Endothelial cell of umbilical vein (primary cell): Measurements from ENCODE around the gene HOXA13. TPM values are rescaled to one million over a fixed set of nuclear protein-coding genes. Genes with fewer than 3 reads are reported as not detected.
A peak's percentile ranks its signal among the peaks of the same experiment; 100 is the strongest.

ENCODE experiments used
- BruUV-seq: library from RNA; stranded (reverse); fragments of 400-500 nt; replicated peaks from 2 replicates; lab custom pipeline; 2021; lab: Mats Ljungman, UMichigan
- CTCF ChIA-PET: fragments of 300-600, 350-600 bp; sonication (Branson Sonifier 250); formaldehyde crosslinking; loops from one replicate; lab custom pipeline; 2021; ENCODE audit warnings: antibody characterized with exemption, inconsistent platforms; lab: Charles Lee
- POLR2A ChIA-PET: fragments of 300-600, 350-600 bp; sonication (Branson Sonifier 250); formaldehyde crosslinking; loops from one replicate; lab custom pipeline; 2021; ENCODE audit warnings: antibody characterized with exemption, inconsistent platforms; lab: Charles Lee
- DNase-seq: peaks from one replicate; pipeline ENCODE4 v3.0.0-alpha.2; 2011; ENCODE audit warnings: low read depth, low spot score
- FAIRE-seq: peaks from 2 replicates; lab custom pipeline; 2011; peaks lifted over from hg19 to GRCh38; lab: Jason Lieb, UNC
- H2AFZ ChIP-seq: 2 replicates; pipeline ENCODE4 v1.6.0; 2012; ENCODE audit warnings: low read depth, low read length, control low read depth, inconsistent platforms
- H3K27ac ChIP-seq: 2 replicates; pipeline ENCODE4 v1.5.1; 2011; ENCODE audit warnings: low read depth, mild to moderate bottlenecking, control low read depth, low read length, moderate library complexity; ENCODE audit not compliant: insufficient read depth
- H3K27me3 ChIP-seq, 2 experiments: 2 replicates each; pipeline versions ENCODE4 v1.6.0 to v1.6.1; 2011; ENCODE audit warnings: low read length in 2 of 2, mixed read lengths in 1 of 2; ENCODE audit not compliant: control insufficient read depth in 2 of 2, insufficient read depth in 2 of 2
- H3K36me3 ChIP-seq, 2 experiments: 2 replicates in 1 of 2; 3 replicates in 1 of 2; pipeline ENCODE4 v1.5.1; 2011; ENCODE audit warnings: low read length in 2 of 2, mild to moderate bottlenecking in 1 of 2, moderate library complexity in 1 of 2; ENCODE audit not compliant: control insufficient read depth in 2 of 2, insufficient read depth in 2 of 2; ENCODE audit errors: extremely low read depth in 1 of 2
- H3K4me1 ChIP-seq: 3 replicates; pipeline ENCODE4 v1.5.1; 2011; ENCODE audit warnings: mild to moderate bottlenecking, low read length; ENCODE audit not compliant: control insufficient read depth, insufficient read depth; ENCODE audit errors: extremely low read depth
- H3K4me2 ChIP-seq: 2 replicates; pipeline ENCODE4 v1.6.1; 2011; ENCODE audit warnings: low read length, control low read depth, mixed read lengths; ENCODE audit not compliant: insufficient read depth
- H3K4me3 ChIP-seq, 3 experiments: fragments of 200-600 bp in 1 of 3; sonication (generic), shearing (Covaris generic) in 1 of 3; replicated peaks in 1 of 3; 2 replicates each; pipeline ENCODE4 v1.5.1; 2011 to 2016; ENCODE audit warnings: control low read depth in 3 of 3, low read length in 3 of 3, mild to moderate bottlenecking in 2 of 3, inconsistent platforms in 1 of 3, low read depth in 1 of 3, moderate library complexity in 1 of 3; ENCODE audit not compliant: insufficient read depth in 1 of 3
- H3K79me2 ChIP-seq: 2 replicates; pipeline ENCODE4 v1.6.0; 2012; ENCODE audit warnings: low read length, inconsistent platforms; ENCODE audit not compliant: control insufficient read depth, insufficient read depth
- H3K9ac ChIP-seq: replicated peaks from 2 replicates; pipeline ENCODE3; 2011; ENCODE audit warnings: low read length, control low read depth; ENCODE audit not compliant: insufficient read depth; ENCODE audit errors: extremely low read depth
- H3K9me1 ChIP-seq: replicated peaks from 3 replicates; pipeline ENCODE4 v1.6.0; 2011; ENCODE audit warnings: mild to moderate bottlenecking, low read length; ENCODE audit not compliant: control insufficient read depth, insufficient read depth; ENCODE audit errors: extremely low read depth
- H3K9me3 ChIP-seq: replicated peaks from 2 replicates; pipeline ENCODE4 v1.5.1; 2012; ENCODE audit warnings: low read length, inconsistent platforms; ENCODE audit not compliant: control insufficient read depth, insufficient read depth
- H4K20me1 ChIP-seq: replicated peaks from 2 replicates; pipeline ENCODE3; 2011; ENCODE audit warnings: mild to moderate bottlenecking, low read length; ENCODE audit not compliant: control insufficient read depth, insufficient read depth; ENCODE audit errors: extremely low read depth
- EZH2 ChIP-seq: IDR thresholded peaks from 2 replicates; pipeline ENCODE4 v1.6.1; 2012; ENCODE audit warnings: borderline replicate concordance, low read depth, mild to moderate bottlenecking, moderate library complexity, low read length, inconsistent platforms; ENCODE audit not compliant: severe bottlenecking
- FOS ChIP-seq: IDR thresholded peaks from 2 replicates; pipeline ENCODE4 v1.6.1; 2011; ENCODE audit warnings: mild to moderate bottlenecking, low read length, moderate library complexity, borderline replicate concordance; ENCODE audit not compliant: insufficient read depth
- JUN ChIP-seq: IDR thresholded peaks from 2 replicates; pipeline ENCODE4 v1.6.1; 2011; ENCODE audit warnings: borderline replicate concordance, low read depth; ENCODE audit not compliant: insufficient read length, insufficient read depth
- POLR2A ChIP-seq: IDR thresholded peaks from 2 replicates; pipeline ENCODE4 v1.6.1; 2012; ENCODE audit warnings: low read depth, mild to moderate bottlenecking, control low read depth, low read length
- dilution Hi-C: fragments of 300-500 bp; cut with MboI; formaldehyde crosslinking; loops from one replicate; pipeline ENCODE4 v1.15.0; 2019; ENCODE audit warnings: low sequenced_read_pairs; ENCODE audit not compliant: extremely low pct_ligation_motif_present
- intact Hi-C: fragments of 100-400 bp; cut with micrococcal nuclease; formaldehyde crosslinking; loops from one replicate; pipeline ENCODE4 v1.10.0; 2022
- polyA plus RNA-seq, 4 experiments: library from polyadenylated mRNA; depleted of rRNA in 3 of 4; stranded (reverse) in 3 of 4; unstranded in 1 of 4; fragments of >200 nt; gene quantifications; 2 replicates each; pipeline versions ENCODE4 v1.2.1 to v1.2.3, GENCODE V29; 2011 to 2012; ENCODE audit warnings: missing spikeins in 1 of 4
- total RNA-seq: library from RNA; stranded (reverse); gene quantifications from 2 replicates; pipeline ENCODE4 v1.2.3, GENCODE V29; 2021
- TF ChIP-seq, protein P1 (sequence below): IDR thresholded peaks from 2 replicates; pipeline ENCODE4 v1.6.1; 2011; ENCODE audit not compliant: insufficient read depth, insufficient read length

Gene HOXA13
- total and polyA plus RNA-seq, 2 donors (not counting 3 experiments of a cell fraction or from before 2014, with no cell fraction given) = 0.22 TPM; not detected in 1

DNA sequence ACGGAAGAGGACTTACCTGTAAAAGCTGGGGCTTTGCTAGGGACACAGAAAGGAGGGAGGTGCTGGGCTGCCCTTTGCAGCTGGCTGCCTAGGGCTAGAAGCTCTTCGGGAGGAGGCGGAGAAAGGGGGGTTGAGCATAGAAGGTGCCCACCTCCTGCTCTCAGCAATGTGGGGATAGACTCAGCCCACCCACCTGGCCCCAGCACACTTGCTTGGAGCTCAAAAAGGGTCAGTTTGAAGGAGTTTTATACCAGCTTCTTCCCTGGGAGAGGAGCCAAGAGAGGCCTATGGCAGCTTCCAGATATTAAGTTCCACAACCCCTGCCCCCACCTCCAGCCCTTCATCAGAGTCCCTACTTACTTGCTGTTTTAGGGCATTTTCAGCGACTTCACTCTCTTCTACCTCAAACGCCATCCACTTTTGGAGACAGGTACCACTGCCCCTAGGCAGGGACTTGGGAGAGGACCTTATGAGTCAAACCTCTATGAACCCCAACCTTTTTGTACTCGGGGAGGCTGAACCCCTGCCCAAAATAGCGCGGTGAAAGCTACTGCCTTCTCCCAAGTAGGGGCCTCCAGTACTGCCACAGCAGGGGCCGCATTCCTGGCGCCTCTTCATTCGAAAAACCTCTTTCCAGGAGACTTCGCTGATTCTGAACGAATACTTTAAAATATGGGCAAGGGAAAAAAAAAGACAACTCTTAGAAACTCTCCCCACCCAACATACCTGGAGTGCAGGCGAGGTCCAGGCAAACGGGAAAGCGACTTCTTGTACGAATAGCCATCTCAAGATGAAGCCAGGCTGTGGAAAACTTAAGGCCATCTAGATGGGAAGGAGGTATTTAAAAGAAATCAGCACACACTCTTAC lies 41.5 kb upstream of the HOXA13 start:
- no peak overlapping the region for H3K4me2 ChIP-seq
- POLR2A ChIA-PET = no interaction called here
- H3K4me3 ChIP-seq = no peak overlapping the region
- peaks cover 90 to 96% of the 10 kb centered on the region in 2 experiments for H3K27me3 ChIP-seq
- H3K9me3 ChIP-seq = no peaks in the 10 kb centered on the region
- dilution Hi-C loops = no loop called here
- H3K36me3 ChIP-seq = no peaks in the 10 kb centered on the region
- intact Hi-C loops = no loop called here
- H4K20me1 ChIP-seq = no peaks in the 10 kb centered on the region
- no peak overlapping the region for H3K27ac ChIP-seq
- H3K79me2 ChIP-seq = no peaks in the 10 kb centered on the region
- DNase-seq (no peak), FAIRE-seq (no peak)
- no peaks in the 10 kb centered on the region for H3K9me1 ChIP-seq
- BruUV-seq = no TSS peak
- H3K4me1 ChIP-seq = peaks cover 6% of the 10 kb centered on the region
- H3K9ac ChIP-seq = no peak overlapping the region
- CTCF ChIA-PET = interaction anchor here (1.0 to 1.1 kb wide), 2 partner anchors 10 to 533 kb away, joined by 3 to 4 read pairs; no protein-coding TSS in a partner anchor
- TF ChIP-seq FOS (no peak), POLR2A (no peak), JUN (no peak)
- TF ChIP-seq, protein P1, sequence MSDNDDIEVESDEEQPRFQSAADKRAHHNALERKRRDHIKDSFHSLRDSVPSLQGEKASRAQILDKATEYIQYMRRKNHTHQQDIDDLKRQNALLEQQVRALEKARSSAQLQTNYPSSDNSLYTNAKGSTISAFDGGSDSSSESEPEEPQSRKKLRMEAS = no peak
- no peak overlapping the region for H2AFZ ChIP-seq

DNA sequence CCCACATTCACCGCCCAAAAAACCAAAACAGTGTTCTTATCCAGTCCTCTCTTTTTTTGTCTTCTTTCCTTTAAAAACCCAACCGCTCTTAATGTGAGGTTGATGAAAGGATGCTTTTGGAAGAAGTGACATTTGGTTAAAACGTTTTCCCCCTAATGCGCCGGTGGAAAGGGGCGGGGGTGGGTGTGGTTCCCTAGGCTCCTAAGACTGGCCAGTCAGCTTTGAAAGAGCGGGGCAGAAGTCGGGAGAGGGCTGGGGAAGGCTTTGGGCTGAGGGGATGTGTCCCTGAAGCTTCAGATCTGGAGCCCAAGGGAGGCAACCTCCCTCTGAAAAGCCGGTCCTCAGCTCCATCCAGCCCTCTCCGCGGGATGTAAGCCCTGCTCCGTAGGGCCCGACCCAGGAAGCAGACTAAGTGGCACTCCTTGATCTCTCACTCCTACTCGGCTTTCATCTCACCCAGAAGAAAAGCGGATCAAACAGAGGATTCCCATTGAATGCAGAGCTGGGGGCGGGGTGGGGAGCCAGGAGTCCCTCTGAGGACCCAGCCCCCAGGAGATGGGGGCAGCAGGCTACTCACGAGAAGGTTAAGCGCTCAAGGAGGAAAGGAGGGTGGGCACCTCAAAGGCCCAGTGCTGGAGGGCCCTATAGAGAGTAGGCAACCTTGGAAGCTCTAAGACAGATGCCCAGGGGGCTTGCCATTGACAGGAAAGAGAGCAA lies 40.3 kb upstream of the HOXA13 start:
- Histone ChIP-seq H3K27ac (no peak overlapping the region), H2AFZ (no peak overlapping the region), H3K9me1 (no peaks in the 10 kb centered on the region), H3K9ac (no peak overlapping the region), H3K9me3 (no peaks in the 10 kb centered on the region), H3K4me3 (no peak overlapping the region), H3K4me2 (no peak overlapping the region), H3K4me1 (peaks cover 12% of the 10 kb centered on the region), H3K27me3 (peaks cover 86 to 94% of the 10 kb centered on the region in 2 experiments), H3K79me2 (no peaks in the 10 kb centered on the region), H3K36me3 (no peaks in the 10 kb centered on the region), H4K20me1 (no peaks in the 10 kb centered on the region)
- dilution Hi-C loops (no loop called here), intact Hi-C loops (no loop called here)
- no peak for FAIRE-seq
- ChIA-PET POLR2A (no interaction called here), CTCF (interaction anchor here (0.7 to 1.4 kb wide), 3 partner anchors 14 to 44 kb away, joined by 3 to 6 read pairs (median 3); no protein-coding TSS in a partner anchor)
- BruUV-seq = no TSS peak
- no peak for DNase-seq
- TF ChIP-seq EZH2 = peak; percentile 92
- TF ChIP-seq, protein P1 = no peak
